Neural crest cell (in vitro differentiated cells): ENCODE data around the gene FAM153A. TPM values are rescaled to one million over a fixed set of nuclear protein-coding genes. Genes with fewer than 3 reads are reported as not detected.
"Not testable (repeated sequence)": the region's sequence is repeated elsewhere in the genome, so short reads cannot be mapped to it uniquely, and the experiment has no call there.

Experiments used
- DNase-seq: peaks from one replicate; pipeline ENCODE4 v3.0.0; 2021; ENCODE audit warnings: low read depth, mixed read lengths, low spot score
- H3K27ac Mint-ChIP-seq: one replicate; pipeline ENCODE4 v1.8.0; 2021; ENCODE audit warnings: mild to moderate bottlenecking, mixed read lengths; ENCODE audit not compliant: unreplicated experiment
- H3K27me3 Mint-ChIP-seq: 2 replicates; pipeline ENCODE4 v1.8.0; 2021; ENCODE audit warnings: low read depth, mild to moderate bottlenecking, mixed read lengths
- H3K36me3 Mint-ChIP-seq: 2 replicates; pipeline ENCODE4 v1.8.0; 2021; ENCODE audit warnings: low read depth, mild to moderate bottlenecking, mixed read lengths
- H3K4me1 Mint-ChIP-seq: 2 replicates; pipeline ENCODE4 v1.8.0; 2021; ENCODE audit warnings: mixed read lengths
- H3K4me3 Mint-ChIP-seq: one replicate; pipeline ENCODE4 v1.8.0; 2021; ENCODE audit warnings: mild to moderate bottlenecking, mixed read lengths
- H3K9me3 Mint-ChIP-seq: 2 replicates; pipeline ENCODE4 v1.8.0; 2021; ENCODE audit warnings: mixed read lengths
- total RNA-seq: library from RNA; stranded (reverse); gene quantifications from 2 replicates; pipeline ENCODE4 v1.2.1, GENCODE V29; 2021

Gene FAM153A
- total RNA-seq, 1 donor from 2014 or later, result not detected

DNA sequence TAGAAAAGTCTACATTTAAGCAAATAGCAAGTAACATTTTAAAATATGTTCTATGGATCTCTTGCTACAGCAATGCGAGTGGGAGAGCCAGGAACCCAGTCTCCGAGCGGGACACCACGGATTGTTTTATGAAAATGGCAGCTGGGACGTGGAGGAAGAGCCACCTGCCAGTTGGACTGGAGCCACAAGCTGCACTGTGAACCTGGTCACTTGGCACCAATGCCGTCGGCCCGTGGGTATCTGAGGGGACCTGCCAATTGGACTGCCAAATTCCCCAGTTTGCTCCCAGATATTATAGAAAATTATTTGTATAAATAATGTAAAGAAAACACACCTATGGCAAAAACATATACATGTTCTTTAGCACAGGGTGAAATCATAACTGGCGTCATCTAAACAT is 10.6 kb upstream of the FAM153A start:
- H3K4me3 Mint-ChIP-seq, H3K27me3 Mint-ChIP-seq, H3K4me1 Mint-ChIP-seq, DNase-seq, H3K36me3 Mint-ChIP-seq, H3K9me3 Mint-ChIP-seq, H3K27ac Mint-ChIP-seq: not testable (repeated sequence)

- not testable (repeated sequence) for H3K4me3 Mint-ChIP-seq, H3K27me3 Mint-ChIP-seq, H3K27ac Mint-ChIP-seq, H3K36me3 Mint-ChIP-seq, H3K9me3 Mint-ChIP-seq, H3K4me1 Mint-ChIP-seq, DNase-seq
Measured at GRCh38 chr5:177791649-177792048, 8.9 kb upstream of the FAM153A start.

DNA sequence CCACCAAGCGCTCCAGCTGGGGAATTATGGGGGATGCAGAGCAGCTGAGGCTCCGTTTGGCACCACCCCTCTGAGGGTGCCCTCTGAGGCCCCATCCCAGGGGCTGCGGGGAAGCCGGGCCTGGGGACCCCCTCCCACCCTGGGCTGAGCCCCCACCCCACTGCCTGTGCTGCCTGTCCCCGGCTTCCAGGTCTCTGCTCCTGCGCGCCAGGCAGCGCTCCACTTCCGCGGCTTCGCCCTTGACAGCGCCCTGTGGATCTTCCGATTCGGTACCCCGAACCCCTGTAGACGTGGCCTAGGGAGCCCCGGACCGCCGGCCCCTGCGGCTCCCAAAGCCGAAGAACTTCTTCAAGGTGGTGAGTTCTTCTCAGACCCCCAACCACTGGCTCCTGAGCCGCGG is 530 bp downstream of the FAM153A start:
- not testable (repeated sequence) for H3K27me3 Mint-ChIP-seq, H3K27ac Mint-ChIP-seq

DNA sequence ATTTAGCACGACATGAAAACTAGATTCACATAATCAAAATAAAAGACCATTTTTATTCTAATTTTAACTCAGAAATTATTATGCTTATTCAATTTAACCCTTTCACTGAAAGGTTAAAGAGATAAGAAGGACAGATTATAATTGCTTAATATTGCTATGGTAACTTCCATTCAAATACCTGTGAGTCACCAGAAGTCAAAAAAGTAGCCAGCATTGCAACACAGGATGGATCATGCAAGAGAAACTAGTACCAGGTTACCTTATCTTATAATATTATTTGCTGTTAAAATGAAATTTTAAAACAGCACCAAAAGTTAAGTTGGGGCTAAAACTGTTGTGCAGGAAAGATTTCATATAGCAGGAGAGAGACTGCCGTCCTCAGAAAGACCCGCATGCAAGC is 11.5 kb downstream of the FAM153A start:
- H3K9me3 Mint-ChIP-seq, H3K27ac Mint-ChIP-seq, DNase-seq, H3K4me3 Mint-ChIP-seq, H3K4me1 Mint-ChIP-seq, H3K36me3 Mint-ChIP-seq, H3K27me3 Mint-ChIP-seq: not testable (repeated sequence)

More for the DNA sequence above, 530 bp downstream of the FAM153A start:
- not testable (repeated sequence) for H3K36me3 Mint-ChIP-seq, H3K4me3 Mint-ChIP-seq, DNase-seq, H3K9me3 Mint-ChIP-seq, H3K4me1 Mint-ChIP-seq

GRCh38 chr5:177770646-177771045 is 12.1 kb downstream of the FAM153A start:
- H3K36me3 Mint-ChIP-seq, H3K27me3 Mint-ChIP-seq, H3K27ac Mint-ChIP-seq, H3K4me1 Mint-ChIP-seq, DNase-seq, H3K9me3 Mint-ChIP-seq, H3K4me3 Mint-ChIP-seq: not testable (repeated sequence)

- H3K4me3 Mint-ChIP-seq, H3K36me3 Mint-ChIP-seq, DNase-seq, H3K9me3 Mint-ChIP-seq, H3K4me1 Mint-ChIP-seq, H3K27me3 Mint-ChIP-seq, H3K27ac Mint-ChIP-seq: not testable (repeated sequence)
Measured at GRCh38 chr5:177763737-177764508, 18.8 kb downstream of the FAM153A start.

- not testable (repeated sequence) for DNase-seq, H3K27me3 Mint-ChIP-seq, H3K36me3 Mint-ChIP-seq, H3K4me1 Mint-ChIP-seq, H3K27ac Mint-ChIP-seq, H3K9me3 Mint-ChIP-seq, H3K4me3 Mint-ChIP-seq
Measured at GRCh38 chr5:177760954-177761353, 21.7 kb downstream of the FAM153A start.

DNA sequence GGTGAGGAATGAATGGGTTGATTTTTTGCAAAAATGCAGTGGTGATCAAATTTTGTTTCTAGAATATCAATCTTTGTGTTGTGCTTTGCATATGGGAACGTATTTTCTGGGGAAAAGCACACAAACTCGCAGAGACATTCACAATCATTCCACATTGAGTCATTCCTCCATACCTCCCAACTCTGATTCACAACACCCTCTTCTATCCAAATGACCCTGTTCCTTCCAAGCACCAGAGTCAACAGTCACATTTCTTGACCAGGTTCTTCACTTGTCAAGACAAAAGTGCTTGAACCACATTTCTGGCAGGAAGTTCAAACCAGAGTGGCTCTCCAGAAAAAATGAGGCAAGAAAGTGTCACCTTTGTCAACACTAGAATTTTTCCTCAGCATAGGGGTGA is 35.3 kb downstream of the FAM153A start:
- H3K4me3 Mint-ChIP-seq, H3K4me1 Mint-ChIP-seq, H3K27me3 Mint-ChIP-seq, H3K27ac Mint-ChIP-seq, H3K9me3 Mint-ChIP-seq, DNase-seq, H3K36me3 Mint-ChIP-seq: not testable (repeated sequence)

DNA sequence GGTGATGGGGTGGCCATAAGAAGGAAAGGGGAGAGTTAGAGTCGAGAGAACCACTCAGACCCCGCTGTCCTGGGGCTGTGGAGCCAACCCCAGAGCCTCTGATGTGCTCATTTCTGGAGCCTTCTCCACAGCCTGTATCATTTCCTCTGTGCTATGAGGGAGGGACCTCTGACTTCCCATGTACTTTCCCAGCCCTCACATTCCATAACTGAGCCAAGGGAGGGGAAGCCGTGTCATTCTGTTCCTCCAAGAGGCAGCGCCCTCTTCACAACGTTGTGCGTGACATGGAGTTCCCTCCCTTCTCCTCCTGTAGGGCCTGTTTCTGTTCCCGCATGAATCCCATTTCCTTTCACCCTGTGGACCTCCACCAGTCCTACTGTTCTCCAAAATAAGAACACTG is 57.8 kb downstream of the FAM153A start:
- H3K36me3 Mint-ChIP-seq, DNase-seq, H3K9me3 Mint-ChIP-seq, H3K27me3 Mint-ChIP-seq, H3K27ac Mint-ChIP-seq, H3K4me1 Mint-ChIP-seq, H3K4me3 Mint-ChIP-seq: not testable (repeated sequence)

GRCh38 chr5:177723831-177724485 is 58.7 kb downstream of the FAM153A start:
- H3K27ac Mint-ChIP-seq, H3K4me1 Mint-ChIP-seq, H3K36me3 Mint-ChIP-seq, H3K9me3 Mint-ChIP-seq, DNase-seq, H3K27me3 Mint-ChIP-seq, H3K4me3 Mint-ChIP-seq: not testable (repeated sequence)

DNA sequence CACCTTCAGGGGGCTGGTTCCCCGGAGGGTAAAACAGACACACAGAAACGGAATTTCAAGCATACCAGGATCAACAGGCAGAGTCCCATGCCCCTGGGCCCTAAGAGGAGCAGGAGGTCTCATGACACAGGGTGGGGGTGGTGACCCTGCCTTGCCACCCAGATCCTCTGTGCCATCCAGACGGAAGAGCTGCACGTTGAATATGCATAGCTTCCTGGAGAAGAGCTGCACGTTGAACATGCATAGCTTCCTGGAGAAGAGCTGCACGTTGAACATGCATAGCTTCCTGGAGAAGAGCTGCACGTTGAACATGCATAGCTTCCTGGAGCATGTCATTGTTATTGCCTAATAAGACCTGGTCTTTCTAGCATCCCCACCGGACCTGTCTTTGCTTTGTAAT is 59.9 kb downstream of the FAM153A start:
- H3K4me1 Mint-ChIP-seq, result not testable (repeated sequence)

DNA sequence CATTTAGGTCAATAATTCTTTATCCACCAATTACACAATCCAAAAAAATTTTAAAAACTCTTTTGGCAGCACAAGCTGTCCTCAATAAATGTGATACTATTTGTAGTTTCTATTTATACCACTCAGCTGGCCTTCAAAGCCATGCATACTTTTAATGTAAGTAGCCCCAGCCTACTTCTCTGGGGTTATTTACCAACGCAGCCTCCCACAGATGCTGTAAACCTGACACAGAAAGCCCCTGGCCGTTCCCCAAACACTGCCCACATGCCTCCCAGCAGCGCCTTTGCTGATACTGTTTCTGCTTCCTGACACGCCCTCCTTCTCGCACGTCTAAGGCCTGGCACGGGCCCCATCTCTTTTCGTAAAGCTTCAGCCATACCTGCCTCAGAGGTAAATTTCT is 62.7 kb downstream of the FAM153A start:
- H3K9me3 Mint-ChIP-seq, H3K4me3 Mint-ChIP-seq, H3K4me1 Mint-ChIP-seq, H3K27me3 Mint-ChIP-seq, H3K36me3 Mint-ChIP-seq, DNase-seq, H3K27ac Mint-ChIP-seq: not testable (repeated sequence)

More for the DNA sequence above, 59.9 kb downstream of the FAM153A start:
- not testable (repeated sequence) for DNase-seq, H3K4me3 Mint-ChIP-seq, H3K27ac Mint-ChIP-seq, H3K36me3 Mint-ChIP-seq, H3K9me3 Mint-ChIP-seq, H3K27me3 Mint-ChIP-seq

DNA sequence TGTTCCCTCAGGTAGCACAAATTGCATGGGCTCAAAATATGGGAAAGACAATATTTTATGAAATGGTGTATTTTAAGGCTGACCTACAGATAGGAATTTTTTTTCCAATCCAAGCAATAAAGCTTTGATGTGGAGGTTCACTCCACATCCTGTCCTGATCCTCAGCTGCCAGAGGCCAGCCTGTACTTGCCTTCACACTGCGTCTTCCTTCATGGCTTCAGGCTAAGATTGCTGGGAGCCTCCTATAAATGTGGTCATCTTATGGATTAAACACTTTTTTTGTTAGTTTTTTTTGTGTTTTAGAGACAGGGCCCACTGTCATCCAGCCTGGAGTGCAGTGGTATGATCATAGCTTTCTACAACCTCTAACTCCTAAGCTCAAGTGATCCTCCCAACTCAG is 67.3 kb downstream of the FAM153A start:
- peaks cover 11% of the 10 kb centered on the region for H3K27me3 Mint-ChIP-seq
- not testable (repeated sequence) for DNase-seq, H3K4me1 Mint-ChIP-seq, H3K36me3 Mint-ChIP-seq, H3K9me3 Mint-ChIP-seq, H3K4me3 Mint-ChIP-seq, H3K27ac Mint-ChIP-seq

GRCh38 chr5:177696100-177696499 is 86.6 kb downstream of the FAM153A start:
- DNase-seq, H3K27ac Mint-ChIP-seq, H3K4me3 Mint-ChIP-seq, H3K4me1 Mint-ChIP-seq, H3K36me3 Mint-ChIP-seq, H3K27me3 Mint-ChIP-seq, H3K9me3 Mint-ChIP-seq: not testable (repeated sequence)
